Stimulated activated naive CD8-positive, alpha-beta T cell treated with anti-CD3 and anti-CD28 coated beads, Interleukin-15, Interleukin-2, amounts not matched to agents 100 U/mL and 50 U/mL, for 24 hours (primary cell): ENCODE data around the gene TNFAIP8L2.

ENCODE experiments used
- ATAC-seq: fragments of 150-1000 bp; cut with Tn5 transposase; one replicate; pipeline ENCODE4 v1.10.0; 2021
- DNase-seq: peaks from one replicate; pipeline ENCODE4 v3.0.0; 2021

TNFAIP8L2 gene

DNA sequence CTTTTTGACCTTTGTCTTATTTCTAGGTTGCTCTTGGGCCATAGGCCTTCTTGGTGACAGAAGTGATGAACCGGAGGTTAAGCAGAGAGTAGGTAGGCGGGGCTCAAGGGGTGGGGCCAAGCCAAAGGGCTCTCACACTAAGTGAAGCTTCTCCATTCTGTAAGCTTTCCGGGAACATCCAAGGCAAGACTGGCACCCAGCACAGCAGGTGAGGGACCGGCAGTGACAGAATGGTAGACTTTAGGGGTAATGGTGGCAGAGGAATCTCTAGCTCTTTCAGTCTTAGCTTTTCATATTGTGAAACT is at the start of gene TNFAIP8L2:
Gene TNFAIP8L2 (plus strand): TSS at position 135 of the 305 bp plus-strand sequence. CDS start 2,049 bp downstream, outside the sequence.
- ATAC-seq (peak; percentile 82), DNase-seq (peak; percentile 86)

DNA sequence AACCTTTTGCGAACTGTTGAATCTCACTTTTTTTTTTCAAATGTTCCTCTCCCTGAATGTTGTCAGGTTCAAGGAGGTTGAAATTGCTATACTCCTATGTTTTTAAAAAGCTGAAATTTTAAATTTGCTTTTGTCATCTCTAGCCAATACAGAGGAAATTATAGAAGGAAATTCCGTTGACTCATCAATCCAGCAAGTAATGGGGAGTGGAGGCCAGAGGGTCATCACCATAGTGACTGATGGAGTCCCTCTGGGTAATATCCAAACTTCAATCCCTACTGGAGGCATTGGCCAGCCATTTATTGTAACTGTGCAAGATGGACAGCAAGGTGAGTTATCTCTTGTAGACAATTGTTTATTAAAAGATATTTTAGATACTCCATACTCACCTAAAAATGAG is 49.6 kb upstream of the TNFAIP8L2 start:
- no peak for ATAC-seq
- DNase-seq = no peak

DNA sequence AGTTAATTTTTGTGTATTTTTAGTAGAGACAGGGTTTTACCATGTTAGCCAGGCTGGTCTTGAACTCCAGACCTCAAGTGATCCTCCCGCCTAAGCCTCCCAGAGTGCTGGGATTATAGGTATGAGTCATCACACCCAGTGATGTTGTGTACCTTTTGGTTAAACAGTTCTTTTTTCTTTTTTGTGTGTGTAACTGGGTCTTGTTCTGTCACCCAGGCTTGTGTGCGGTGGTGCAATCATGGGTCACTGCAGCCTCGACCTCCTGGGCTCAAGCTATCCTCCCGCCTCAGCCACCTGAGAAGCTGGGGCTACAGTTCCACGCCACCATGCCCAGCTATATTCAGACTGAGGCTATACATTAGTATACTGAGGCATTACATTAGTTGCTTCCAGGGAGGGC is 48.1 kb upstream of the TNFAIP8L2 start:
- DNase-seq (no peak), ATAC-seq (no peak)

DNA sequence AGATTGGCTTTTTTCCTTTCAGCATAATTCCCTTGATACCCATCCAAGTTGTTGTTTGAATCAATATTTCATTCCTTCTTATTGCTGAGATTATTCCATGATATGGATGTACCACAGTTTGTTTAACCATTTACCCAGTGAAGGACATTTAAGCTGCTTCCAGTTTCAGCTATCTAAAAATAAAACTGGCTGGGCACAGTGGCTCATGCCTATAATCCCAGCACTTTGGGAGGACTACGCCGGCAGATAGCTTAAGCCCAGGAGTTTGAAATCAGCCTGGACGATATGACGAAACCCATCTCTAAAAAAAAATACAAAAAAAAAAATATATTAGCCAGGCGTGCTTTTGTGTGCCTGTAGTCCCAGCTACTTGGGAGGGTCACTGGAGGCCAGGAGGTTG is 42.6 kb upstream of the TNFAIP8L2 start:
- ATAC-seq = no peak
- no peak for DNase-seq

DNA sequence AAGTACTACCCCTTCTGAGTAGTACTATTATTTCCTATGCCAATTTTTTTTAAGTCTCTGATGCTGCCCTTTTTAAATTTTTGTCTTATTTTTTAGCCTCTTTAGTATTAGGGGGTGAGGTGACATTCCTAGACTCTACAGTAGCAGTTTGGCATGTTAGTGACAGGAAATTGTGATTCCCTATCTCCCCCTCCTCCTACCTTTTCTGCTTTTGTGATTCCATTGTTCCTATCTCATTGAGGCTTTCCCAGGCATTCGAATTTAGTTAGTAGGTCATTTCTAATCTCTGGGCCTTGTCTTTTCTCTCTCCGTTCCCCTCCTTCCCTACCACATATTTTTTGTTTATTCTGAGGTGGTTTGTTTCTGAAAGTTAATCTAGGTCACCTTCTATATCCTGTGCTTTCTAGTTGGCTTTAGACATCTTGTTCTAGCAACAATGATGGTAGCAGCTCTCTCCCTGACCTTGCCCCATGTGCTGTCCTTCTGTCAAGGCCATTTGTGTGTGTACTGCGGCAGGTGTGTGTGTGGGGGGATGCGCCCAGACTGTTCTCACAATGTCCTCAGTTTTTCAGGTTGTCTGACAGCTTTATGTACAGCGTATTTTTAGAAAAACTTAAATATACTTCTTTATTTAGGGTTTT is 31.6 kb upstream of the TNFAIP8L2 start:
- no peak for ATAC-seq
- no peak for DNase-seq

DNA sequence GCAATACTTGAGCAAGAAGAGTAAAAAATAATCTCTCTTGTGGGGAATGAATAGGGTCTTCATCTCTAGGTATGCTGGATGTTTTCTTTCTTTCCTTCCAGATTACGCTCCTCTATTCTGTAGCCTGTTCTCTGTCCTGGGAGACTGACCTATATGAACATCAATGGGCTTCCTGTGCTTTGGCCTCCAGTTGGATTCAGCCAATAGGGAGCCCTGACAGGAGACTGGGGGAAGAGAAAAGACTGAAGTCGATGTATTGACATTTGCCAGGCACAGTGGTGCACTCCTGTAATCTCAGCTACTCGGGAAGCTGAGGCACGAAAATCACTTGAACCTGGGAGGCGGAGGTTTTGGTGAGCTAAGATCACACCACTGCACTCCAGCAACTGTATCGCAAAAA is 27.6 kb upstream of the TNFAIP8L2 start:
- DNase-seq = no peak
- ATAC-seq = no peak

DNA sequence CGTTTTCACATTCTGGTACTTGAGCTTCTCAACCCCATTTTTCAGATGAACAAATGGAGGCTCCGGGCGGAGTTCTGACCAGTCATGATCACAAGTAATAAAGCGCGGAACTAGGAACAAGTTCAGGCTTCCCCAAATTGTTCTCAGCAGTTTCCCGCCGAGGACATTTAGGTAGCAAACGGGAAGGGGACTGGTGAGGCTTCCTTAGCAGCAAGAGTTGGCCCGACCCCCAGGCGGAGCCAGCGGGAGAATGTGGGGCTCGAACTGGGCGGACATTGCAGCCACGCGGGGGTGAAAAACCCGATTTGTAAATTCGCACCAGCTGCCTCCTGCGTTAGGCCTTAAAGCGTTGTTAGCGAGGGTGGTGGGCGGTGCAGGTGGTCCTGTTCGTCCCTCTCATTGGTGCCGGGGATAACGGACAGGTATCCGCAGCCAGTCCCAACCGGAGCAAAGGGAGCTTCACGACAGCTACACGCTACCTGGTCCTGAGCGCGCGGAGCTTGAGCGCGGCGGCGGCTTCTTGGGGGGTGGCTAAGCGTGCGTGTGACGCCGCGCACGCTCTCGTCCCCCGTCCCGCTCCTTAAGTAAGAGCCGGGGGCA is 25.4 kb upstream of the TNFAIP8L2 start:
- DNase-seq (peak; percentile 86), ATAC-seq (peak; percentile 98)

DNA sequence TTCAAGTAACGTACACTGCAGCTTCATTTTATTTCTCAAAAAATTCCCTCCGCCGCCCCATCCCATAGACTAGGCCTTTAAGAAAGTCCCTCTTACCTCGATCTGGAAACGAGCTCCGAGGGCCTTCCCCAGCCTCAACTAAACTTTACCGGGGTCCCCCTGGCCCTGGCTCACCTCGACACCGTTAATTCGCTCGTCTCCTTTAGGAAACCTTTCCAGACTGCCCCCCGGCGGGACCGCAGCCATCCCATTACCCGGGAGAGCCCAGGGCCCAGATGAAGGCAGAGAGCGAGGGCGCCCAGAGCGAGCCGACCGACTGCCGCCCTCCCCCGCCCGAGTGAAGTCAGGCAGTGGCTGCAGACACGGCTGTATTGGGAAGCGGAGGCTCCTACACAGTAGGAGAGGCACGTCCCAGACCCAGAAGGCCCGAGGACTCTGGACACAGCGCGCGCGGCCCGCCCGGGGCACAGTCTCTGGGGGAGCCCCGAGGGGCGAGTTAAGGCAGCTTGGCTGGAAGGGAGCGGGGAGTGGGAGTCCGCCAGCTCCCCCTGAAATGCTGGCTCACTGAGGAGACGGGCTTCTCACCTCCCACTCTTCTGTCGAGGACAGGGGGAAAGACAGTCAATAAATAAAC is 24.6 kb upstream of the TNFAIP8L2 start:
- DNase-seq (no peak), ATAC-seq (no peak)

DNA sequence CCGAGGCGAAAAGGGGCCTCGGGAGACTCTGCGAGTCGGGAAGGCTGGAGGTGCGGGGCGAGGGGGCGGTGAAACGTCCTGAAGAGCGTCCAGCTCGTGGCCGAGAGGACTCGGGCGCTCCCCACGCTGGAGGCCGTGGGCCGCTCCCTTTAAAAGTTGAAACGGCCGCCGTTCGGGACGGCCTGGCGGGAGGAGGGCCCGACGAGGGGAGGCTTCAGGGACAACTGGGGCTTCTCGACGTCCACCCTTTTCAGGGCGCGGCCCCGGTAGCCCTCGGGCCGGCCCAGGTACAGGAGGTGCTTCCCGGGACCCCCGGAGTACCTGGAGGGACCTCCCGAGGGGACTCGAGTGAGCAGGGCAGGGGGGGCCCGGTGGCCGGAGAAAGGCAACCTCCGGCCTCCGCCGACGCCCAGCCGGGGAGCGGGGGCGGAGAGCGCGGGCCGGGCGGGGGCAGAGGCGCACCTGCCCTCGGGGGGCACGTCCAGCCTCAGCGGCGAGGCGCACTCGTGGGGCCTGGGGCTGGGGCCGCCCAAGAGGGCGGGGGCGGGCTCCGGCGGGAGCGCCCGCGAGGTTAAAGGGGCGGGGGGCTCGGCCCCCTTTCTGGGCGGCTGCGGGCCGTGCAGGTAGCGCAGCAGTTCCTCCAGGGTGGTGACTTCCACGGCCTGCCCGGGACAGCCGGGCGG is 24.0 kb upstream of the TNFAIP8L2 start:
- DNase-seq (no peak), ATAC-seq (no peak)

DNA sequence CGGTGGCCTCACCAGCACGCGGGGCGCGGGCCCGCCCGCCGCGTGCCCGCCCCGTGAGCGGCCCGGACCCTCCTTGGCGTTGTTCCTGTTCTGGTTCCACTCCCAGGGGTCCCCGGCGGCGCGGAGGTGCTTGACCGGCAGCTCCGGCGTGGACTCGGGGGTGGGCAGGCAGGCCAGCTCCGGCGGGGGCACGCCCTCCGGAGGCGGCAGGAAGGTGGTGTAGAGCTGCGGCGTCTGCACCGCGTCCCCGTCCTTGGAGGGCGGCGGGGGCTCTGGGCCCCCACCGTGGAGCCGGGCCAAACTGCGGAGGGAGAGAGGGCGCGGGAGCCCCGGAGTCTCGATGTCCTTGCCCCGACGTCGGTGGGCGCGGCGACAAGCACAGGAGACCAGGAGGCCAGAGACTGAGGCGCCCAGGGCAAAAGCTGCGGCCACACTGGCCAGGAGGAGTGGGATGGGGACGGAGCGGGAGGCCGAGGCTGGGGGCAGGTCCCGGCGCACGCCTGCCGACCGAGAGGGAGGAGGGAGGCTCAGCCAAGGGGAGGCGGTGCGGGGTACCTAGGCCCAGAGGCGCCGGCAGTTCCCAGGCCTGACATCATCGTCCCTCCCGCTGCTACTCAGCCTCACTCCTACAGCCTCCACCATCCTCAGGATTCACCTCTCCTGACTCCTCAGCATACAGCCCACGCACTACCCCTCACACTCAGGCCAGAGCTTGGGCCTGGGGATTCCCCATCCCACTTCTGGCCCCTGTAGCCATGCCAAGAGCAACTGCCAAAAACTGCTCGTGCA is 23.2 kb upstream of the TNFAIP8L2 start:
- no peak for ATAC-seq

DNA sequence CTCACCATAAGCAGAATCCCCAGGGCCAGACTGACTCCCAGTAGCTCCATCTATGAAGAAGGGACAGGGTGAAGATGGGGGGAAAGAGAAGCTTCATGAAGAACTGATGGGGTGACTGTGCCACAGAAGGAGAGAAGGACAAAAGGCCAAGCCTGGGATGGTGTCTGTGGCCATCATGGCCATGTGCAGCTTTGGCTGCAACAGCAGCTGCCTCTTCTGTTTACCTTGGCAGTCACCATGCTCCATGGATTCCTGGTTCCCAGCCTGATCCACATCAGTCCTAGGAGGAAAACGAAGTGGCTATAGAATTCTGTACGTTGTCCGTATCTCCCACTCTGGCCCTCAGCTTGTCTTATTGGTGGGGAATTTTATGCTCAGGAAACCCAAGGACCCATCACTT is 22.1 kb upstream of the TNFAIP8L2 start:
- no peak for DNase-seq
- no peak for ATAC-seq

More for the DNA sequence above, 23.2 kb upstream of the TNFAIP8L2 start:
- no peak for DNase-seq

DNA sequence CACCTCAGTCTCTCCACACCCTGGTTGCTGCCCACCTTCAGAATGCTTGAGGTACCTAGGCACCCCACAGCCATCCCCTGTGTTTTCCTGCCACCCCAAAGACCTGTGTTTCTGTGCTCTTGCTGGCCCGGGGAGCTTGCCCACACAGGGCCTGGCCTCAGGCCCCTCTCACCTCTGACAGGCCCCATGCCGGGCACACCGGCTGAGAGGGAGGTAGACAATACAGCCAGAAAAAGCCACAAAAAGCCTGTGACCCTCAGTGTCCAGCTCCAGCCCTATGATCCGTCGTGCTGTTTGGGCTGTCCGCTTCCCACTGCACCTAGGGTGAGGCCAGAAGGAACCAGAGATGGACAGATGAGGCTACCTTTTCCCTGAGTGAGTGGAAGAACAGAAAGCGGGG is 21.5 kb upstream of the TNFAIP8L2 start:
- DNase-seq (no peak), ATAC-seq (no peak)

DNA sequence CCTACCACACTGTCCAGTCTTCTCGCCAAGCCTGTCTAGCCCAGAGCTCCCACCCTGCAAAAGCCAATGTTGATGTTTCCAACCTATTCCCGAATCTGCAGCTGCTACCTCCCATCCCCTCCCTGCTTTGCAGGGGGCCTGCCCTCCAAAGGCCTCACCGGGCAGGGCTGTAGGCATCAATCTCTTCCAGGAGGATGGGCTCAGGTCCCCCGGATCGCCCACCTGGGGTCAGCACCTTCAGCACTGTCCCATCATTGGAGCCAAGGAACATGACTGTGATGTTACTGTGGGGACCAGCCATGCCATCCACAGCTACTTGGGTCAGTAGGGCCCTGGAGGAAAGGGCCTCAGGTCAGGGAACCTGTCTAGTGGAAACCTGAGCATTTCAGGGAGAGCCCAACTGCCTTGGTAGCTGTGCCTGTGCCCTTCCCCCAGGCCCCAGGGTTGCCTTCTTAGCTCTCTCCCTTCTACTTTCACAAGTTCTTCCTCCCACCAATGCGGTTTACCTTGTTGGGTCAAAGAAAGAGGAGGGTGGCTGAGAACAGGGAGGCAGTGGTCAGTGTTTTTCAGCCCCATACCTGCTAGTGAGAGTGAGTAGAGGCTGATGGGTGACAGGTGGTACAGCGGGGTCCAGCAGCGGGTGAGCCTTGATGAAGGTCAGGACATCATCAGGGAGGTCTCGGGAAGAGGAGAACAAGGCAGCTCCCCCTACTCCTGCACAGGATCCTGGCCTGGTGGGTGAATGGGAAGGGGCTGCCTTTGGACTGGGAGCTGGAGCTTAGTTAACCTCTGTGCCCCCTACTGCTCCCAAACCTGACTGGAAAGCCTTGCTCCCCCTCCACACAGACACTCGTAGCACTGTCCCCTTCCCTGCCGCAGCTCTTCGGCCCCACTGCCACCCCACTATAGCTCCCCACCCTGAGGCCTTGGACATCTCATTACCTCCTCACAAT is 20.7 kb upstream of the TNFAIP8L2 start:
- no peak for ATAC-seq

DNA sequence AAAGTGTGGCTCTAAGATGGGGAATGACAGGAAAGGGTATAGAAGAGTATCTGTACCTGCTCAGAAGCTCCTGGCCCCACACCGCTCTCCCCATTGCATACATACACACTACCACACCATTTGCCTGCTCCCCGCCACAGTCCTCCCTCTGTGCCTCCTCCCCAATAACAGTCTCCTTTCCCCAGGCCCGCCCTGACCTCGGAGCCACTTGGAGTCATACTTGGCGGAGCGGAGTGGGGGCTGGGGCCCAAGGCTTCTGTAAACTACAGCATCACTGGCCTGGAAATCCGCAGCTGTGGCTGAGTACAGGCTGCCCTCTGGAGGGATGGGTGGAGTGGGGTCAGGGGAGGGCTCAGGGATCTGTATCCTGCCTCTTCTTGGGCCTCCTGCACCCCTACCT is 18.7 kb upstream of the TNFAIP8L2 start:
- DNase-seq (no peak), ATAC-seq (no peak)

More for the DNA sequence above, 20.7 kb upstream of the TNFAIP8L2 start:
- no peak for DNase-seq

DNA sequence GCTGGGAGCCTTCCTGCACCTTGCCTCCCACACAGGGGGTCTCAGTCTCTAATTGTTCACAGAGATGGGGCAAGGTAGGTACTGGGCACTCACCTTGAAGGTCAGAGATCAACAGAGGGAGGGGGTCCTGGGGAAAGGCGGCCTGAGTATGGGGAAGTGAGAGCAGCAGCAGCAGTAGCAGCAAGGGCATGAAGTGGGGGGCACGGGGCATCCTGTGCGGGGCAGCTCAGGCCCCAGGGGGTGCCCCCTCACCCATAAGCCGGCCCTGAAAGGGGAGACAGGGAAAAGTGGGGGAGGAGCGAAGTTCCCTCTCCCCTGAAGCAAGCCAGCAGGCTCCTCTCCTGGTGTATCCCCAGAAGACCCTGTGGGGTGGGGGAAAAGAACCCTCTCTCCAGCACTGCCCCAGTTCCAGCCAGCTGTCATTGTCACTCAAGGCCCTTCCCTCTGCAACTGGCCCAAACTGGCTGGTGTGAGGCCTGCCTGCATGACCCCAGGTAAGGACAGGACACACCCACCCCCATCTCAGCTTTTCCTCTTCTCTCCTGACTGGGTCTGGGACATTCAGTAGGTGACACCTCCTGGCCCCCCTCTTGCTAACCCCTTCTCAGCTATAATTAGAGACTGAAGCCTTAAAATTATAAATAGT is 13.9 kb upstream of the TNFAIP8L2 start:
- ATAC-seq (no peak), DNase-seq (no peak)

DNA sequence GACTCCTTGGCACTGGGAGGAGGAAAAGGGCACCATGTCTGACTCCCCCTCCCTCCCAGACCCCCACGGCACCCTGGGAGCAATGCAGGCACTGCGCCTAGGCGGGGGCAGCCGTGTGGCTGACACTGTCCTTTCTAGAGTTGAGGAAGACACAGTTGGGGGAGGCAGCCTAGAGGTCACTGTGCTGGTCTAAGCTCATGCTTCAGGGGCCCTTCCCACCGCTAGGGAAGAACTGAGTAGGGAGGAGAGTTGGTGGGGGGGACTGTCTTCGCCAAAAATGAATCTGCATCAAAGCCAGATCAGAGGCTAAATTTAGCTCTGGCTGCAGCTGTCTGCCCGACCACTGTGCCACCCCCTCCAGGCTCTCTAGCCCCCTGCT is 13.4 kb upstream of the TNFAIP8L2 start:
- no peak for DNase-seq
- ATAC-seq = no peak

DNA sequence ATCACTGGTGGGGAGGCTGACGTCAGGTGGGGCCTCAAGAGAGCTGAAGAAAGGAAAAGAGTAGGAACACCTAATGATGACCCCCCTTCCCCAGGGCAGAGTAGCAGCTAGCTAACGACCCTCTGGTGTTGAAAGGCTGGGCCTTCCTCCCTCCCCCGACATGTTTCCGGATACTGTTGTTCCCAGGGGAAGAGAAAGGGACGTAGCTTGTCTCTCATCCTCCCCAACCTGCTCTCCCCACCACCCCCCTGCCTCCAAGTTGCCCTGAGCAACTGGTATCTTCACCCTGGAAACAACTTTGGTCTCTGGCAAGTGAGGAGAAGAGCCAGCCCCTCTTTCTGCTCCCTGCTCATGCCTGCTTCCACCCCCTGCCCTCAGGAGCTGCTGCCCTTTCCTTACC is 12.5 kb upstream of the TNFAIP8L2 start:
- DNase-seq = no peak

DNA sequence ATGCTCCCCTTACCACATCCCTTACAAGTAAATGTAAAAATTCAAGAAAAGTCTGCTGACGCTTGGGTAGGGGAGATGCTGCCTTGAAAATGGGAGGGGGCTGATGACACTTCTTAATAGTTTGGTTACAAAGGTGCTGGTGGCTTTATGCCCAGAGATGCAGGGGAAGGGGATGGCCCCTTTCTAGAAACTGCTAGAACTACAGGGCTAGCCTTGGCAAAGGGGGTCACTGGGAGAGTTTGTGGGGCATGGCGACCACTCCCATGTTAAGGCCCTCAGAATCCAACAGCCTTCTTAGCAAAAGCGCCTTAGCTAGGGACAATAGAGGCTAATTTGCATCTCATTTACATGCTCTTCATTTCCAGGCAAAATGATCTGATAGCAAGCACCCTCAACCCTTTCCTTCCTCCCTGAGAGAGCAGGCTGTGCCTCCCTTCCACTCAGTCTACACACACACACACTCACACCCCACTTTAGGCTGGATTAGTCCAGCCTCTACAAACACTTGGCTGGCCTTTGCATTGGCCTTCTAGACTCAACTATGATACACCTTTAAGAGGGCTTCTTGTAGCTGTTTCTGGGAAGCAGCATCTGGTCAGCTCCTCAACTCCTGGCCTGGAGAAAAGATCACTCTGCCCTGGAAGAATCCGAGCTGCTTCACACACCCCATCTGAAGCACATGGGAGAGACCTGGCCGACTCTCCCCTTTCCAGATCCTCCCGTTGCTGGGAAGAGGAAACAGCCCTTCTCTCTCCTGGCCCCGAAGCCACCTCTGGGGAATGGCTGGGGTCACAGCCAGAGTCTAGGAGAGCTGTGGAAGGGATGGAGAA is 11.8 kb upstream of the TNFAIP8L2 start:
- no peak for DNase-seq

More for the DNA sequence above, 12.5 kb upstream of the TNFAIP8L2 start:
- ATAC-seq = no peak

DNA sequence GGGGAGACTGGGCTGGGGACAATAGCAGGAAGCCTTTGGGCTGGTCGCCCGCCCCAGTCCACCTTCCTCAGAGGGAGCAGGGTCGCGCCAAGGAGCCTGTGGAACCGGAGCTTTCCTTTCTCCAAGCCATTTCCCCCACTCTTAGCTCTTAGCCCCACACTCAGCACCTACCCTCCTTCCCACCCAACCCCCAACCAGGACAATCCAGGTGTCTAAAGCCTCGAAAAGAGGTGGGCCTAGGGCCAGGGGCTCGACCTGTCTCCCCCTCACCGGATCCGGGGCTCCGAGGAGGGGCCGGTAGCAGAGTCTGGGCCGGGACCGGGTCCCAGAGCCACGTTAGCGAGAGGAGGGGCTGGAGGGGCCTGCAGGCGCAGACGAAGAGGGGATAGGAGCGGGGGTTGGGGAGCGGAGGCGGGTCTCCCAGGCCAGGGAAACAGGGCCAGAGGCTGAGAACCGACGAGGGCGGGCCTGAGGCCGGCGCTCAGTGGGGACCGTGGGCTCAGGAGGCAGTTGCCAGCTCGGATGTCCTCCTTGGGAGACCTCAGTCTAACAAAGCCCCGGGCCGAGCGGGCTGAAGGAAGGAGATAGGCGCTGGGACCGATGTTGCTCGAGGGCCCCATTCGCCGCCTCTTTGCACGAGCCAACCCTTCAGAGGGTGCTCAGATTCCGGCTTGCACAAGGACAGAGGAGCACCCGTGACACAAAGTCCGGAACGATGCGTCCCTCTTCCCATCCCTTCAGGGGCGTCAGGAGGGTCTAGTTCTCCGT is 11.0 kb upstream of the TNFAIP8L2 start:
- DNase-seq (peak; percentile 30), ATAC-seq (no peak)

More for the DNA sequence above, 11.8 kb upstream of the TNFAIP8L2 start:
- ATAC-seq = no peak
